ENCODE measurements around the gene ZNF407.

Gene ZNF407

DNA sequence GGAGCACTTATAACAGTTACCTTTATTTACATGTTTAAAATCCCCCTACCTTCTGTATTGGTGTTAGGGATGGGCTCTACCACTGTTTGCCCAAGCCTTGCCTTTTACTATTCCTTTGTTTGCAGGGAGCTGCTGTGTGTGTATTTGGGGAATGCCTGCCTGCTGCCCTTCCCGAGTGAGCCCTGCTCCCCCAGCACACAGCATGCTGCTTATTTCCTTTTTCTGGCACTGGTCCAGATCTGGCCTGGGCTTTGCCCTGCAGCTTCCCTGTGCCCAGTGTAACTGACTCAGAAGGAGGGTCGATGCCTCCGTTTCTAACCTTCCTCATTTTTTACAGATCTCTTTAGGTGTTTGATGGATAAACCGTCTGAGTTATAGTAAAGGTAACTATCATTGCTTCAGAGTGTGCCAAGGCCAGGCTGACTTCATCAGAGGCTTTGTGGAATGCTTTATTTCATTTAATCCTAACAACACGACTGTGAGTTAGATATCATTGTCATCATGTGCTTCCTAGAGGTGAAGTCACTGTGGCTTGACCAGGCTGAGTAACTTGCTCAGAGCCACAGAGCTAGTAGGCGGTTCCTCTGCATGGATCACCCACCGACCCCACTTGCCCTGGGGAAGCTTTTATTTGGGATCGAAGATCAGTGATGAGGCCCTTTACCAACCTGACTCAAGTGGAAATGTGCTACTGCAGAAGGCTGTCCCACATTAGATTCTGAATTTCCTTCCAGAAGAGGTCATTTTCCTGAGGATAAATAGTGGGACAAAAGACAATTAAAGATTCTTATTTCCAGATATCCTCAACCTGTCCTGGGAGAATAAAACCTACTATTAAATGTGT, 238.8 kb downstream of the ZNF407 start:
- Histone ChIP-seq H2AFZ (ENCODE audit: low read length) (no peak overlapping the region), H3K9ac (ENCODE audit: low read length) (no peak overlapping the region), H3K9me3 (replicated peaks; ENCODE audit: insufficient read depth, low read length) (no peaks in the 10 kb centered on the region), H4K20me1 (ENCODE audit: insufficient read depth, low read length) (no peaks in the 10 kb centered on the region), H3F3A (ENCODE audit: insufficient read depth, low read length) (no peaks in the 10 kb centered on the region), H3K4me3 (ENCODE audit: low read length) (no peak overlapping the region), H3K9me2 (replicated peaks; ENCODE audit: insufficient read depth, low read length) (no peaks in the 10 kb centered on the region), H3K36me3 (replicated peaks; ENCODE audit: insufficient read depth, low read length) (no peaks in the 10 kb centered on the region), H3K27me3 (replicated peaks; ENCODE audit: insufficient read depth, low read length) (no peaks in the 10 kb centered on the region), H3K27ac (ENCODE audit: low read length) (no peak overlapping the region), H3K79me2 (ENCODE audit: low read length) (no peaks in the 10 kb centered on the region), H3K4me2 (ENCODE audit: low read depth, low read length) (no peak overlapping the region), H3K4me1 (ENCODE audit: low read length) (peaks cover 8% of the 10 kb centered on the region; the same call in 1 of the 2 replicates)
- TF ChIP-seq EZH2 (optimal IDR thresholded peaks at IDR 0.05; ENCODE audit: low read depth, low read length): no peak
- TF ChIP-seq, protein P1, sequence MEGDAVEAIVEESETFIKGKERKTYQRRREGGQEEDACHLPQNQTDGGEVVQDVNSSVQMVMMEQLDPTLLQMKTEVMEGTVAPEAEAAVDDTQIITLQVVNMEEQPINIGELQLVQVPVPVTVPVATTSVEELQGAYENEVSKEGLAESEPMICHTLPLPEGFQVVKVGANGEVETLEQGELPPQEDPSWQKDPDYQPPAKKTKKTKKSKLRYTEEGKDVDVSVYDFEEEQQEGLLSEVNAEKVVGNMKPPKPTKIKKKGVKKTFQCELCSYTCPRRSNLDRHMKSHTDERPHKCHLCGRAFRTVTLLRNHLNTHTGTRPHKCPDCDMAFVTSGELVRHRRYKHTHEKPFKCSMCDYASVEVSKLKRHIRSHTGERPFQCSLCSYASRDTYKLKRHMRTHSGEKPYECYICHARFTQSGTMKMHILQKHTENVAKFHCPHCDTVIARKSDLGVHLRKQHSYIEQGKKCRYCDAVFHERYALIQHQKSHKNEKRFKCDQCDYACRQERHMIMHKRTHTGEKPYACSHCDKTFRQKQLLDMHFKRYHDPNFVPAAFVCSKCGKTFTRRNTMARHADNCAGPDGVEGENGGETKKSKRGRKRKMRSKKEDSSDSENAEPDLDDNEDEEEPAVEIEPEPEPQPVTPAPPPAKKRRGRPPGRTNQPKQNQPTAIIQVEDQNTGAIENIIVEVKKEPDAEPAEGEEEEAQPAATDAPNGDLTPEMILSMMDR (IDR thresholded peaks at IDR 0.05; ENCODE audit: low read length): no peak
- no peak for TF ChIP-seq EZH2phosphoT487 (IDR thresholded peaks at IDR 0.05; ENCODE audit: low read length)
- no peak for DNase-seq

DNA sequence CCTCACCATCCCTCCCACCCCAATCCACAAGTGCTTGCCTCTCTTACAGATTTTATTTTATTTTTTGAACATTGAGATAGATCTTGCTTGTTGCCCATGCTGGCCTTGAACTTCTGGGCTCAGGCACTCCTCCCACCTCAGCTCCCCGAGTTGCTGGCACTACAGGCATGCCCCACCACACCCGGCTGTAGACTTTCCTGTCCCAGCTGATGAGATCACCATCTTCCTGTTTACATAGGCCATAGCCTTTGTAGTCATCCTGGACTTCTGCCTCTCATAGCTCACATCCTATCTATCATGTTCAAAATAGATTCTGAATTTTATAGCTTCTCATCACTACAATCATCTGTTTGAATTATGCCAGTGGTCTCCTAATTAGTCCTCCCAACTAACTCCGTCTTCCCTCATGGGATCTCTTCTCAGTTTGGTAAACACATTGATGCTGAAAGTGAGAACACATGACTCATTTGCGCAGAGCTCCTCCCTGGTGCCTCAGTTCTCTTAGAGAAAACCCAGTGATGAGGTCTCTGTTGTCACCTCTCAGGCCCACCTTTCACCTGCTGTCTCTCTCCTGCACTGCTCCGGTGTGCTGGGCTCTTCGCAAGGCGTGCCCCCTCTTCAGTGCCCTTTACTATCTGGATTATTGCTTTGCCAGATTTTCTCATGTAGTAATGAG, 243.0 kb downstream of the ZNF407 start:
- H3K27ac ChIP-seq (ENCODE audit: low read length): no peak overlapping the region
- no peaks in the 10 kb centered on the region for H3F3A ChIP-seq (ENCODE audit: insufficient read depth, low read length)
- no peaks in the 10 kb centered on the region for H3K79me2 ChIP-seq (ENCODE audit: low read length)
- no peaks in the 10 kb centered on the region for H3K36me3 ChIP-seq (replicated peaks; ENCODE audit: insufficient read depth, low read length)
- H2AFZ ChIP-seq (ENCODE audit: low read length): no peak overlapping the region
- H3K9me3 ChIP-seq (replicated peaks; ENCODE audit: insufficient read depth, low read length): no peaks in the 10 kb centered on the region
- H3K4me2 ChIP-seq (ENCODE audit: low read depth, low read length): no peak overlapping the region
- no peak overlapping the region for H3K9ac ChIP-seq (ENCODE audit: low read length)
- no peaks in the 10 kb centered on the region for H3K9me2 ChIP-seq (replicated peaks; ENCODE audit: insufficient read depth, low read length)
- no peaks in the 10 kb centered on the region for H4K20me1 ChIP-seq (ENCODE audit: insufficient read depth, low read length)
- no peak for DNase-seq
- H3K4me3 ChIP-seq (ENCODE audit: low read length): no peak overlapping the region
- H3K27me3 ChIP-seq (replicated peaks; ENCODE audit: insufficient read depth, low read length): no peaks in the 10 kb centered on the region
- TF ChIP-seq, protein P1 (IDR thresholded peaks at IDR 0.05; ENCODE audit: low read length): no peak
- TF ChIP-seq EZH2 (optimal IDR thresholded peaks at IDR 0.05; ENCODE audit: low read depth, low read length): no peak
- H3K4me1 ChIP-seq (ENCODE audit: low read length): no peaks in the 10 kb centered on the region

DNA sequence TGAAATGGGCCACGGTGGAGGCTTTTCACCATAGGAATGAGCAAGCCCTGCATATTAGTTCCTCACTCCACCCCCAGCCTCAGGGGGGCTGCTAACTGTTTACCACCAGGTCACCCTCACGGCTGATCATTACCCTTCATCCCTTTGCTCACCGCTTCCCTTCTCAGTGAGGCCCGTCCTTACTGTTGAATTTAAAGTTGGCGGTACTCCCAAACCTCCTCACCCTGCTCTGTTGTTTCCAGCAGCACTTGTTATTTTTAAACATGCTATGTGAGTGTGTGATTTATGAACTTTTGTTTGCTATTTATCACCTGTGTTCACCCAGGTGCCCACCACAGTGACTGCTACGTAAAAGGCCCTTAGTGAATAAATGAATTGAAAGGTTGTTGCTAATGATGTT, 243.6 kb downstream of the ZNF407 start:
- Histone ChIP-seq H3K4me2 (ENCODE audit: low read depth, low read length) (no peak overlapping the region), H2AFZ (ENCODE audit: low read length) (no peak overlapping the region), H3K4me1 (ENCODE audit: low read length) (no peaks in the 10 kb centered on the region), H3K9me3 (replicated peaks; ENCODE audit: insufficient read depth, low read length) (no peaks in the 10 kb centered on the region), H3K9me2 (replicated peaks; ENCODE audit: insufficient read depth, low read length) (no peaks in the 10 kb centered on the region), H3K9ac (ENCODE audit: low read length) (no peak overlapping the region), H3K27ac (ENCODE audit: low read length) (no peak overlapping the region), H3F3A (ENCODE audit: insufficient read depth, low read length) (no peaks in the 10 kb centered on the region), H4K20me1 (ENCODE audit: insufficient read depth, low read length) (no peaks in the 10 kb centered on the region), H3K79me2 (ENCODE audit: low read length) (no peaks in the 10 kb centered on the region), H3K4me3 (ENCODE audit: low read length) (no peak overlapping the region), H3K36me3 (replicated peaks; ENCODE audit: insufficient read depth, low read length) (no peaks in the 10 kb centered on the region), H3K27me3 (replicated peaks; ENCODE audit: insufficient read depth, low read length) (no peaks in the 10 kb centered on the region)
- DNase-seq: no peak
- TF ChIP-seq, protein P1 (IDR thresholded peaks at IDR 0.05; ENCODE audit: low read length): no peak
- TF ChIP-seq EZH2 (optimal IDR thresholded peaks at IDR 0.05; ENCODE audit: low read depth, low read length) (no peak), EZH2phosphoT487 (IDR thresholded peaks at IDR 0.05; ENCODE audit: low read length) (no peak)

Measured in MM.1S (cell line).